ENCODE data around the gene RUNX3. TPM values are rescaled to one million over a fixed set of nuclear protein-coding genes. Genes with fewer than 3 reads are reported as not detected.

RUNX3 gene
- total and polyA plus RNA-seq, 2 donors (not counting 1 experiment from before 2014, with no cell fraction given), result 86.0 to 127 TPM

DNA sequence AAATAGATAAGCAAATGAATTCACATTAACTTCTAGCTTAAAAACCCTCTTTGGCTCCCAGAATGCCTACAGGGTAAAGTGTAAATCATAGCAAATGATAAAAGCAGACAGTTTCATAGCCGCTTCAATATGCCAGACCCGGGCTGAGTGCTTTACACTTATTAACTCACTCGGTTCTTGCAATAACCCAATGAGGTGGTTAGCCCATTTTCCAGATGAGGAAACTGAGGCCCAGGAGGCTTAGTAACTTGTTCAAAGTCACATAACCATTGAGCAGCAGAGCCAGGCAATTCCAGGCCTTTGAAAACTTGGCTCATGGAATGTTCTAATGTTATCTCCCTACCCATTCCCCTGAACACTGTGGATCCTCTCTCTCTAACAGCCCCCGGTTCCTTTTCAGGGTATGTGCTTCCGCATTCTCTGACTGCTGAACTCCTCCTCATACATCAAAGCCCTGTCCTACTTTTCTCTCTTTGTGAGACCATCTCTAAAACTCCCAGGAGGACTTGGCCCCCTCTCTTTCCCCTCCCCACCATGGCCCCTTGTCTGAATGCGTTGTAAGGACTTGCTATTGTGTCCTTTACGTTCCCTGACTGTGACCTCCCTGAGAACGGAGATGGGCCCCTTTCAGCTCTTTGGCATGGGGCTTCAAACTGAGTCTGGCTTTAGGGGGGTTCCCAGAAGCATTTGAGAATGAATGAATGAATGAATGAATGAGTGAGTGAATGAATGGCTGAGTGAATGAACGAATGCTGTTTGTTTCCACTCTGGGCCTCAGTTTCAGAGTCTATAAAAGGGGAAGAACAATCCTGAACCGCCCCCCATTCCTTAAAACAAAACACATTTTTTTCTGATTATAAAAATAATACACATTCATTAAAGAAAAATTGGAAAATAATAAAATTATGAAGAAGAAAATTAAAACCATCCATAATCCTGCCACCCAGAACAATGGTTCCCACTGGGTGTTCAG lies 15.6 kb upstream of the RUNX3 start:
- ChIA-PET CTCF (interaction anchor here (0.9 to 4.4 kb wide), 8 partner anchors 9 to 94 kb away, joined by 3 to 81 read pairs (median 10); partner anchors contain the start of gene RUNX3), POLR2A (no interaction called here)
- Mint-ChIP-seq H3K9me3 (ENCODE audit: insufficient read depth) (no peaks in the 10 kb centered on the region), H3K4me3 (no peak overlapping the region), H3K4me1 (peaks cover 30% of the 10 kb centered on the region), H3K27ac (no peak overlapping the region), H3K27me3 (no peaks in the 10 kb centered on the region)
- Histone ChIP-seq H3K27me3 (replicated peaks in 1 of 4; ENCODE audit: control extremely low read depth in 1 of 4, control insufficient read depth in 3 of 4, insufficient read depth in 4 of 4, low read length in 3 of 4) (no peaks in the 10 kb centered on the region), H3K27ac (ENCODE audit: low read length in 2 of 2) (no peak overlapping the region), H3K9me3 (ENCODE audit: control extremely low read depth in 1 of 3, control insufficient read depth in 2 of 3, insufficient read depth in 1 of 3, low read length in 2 of 3) (no peaks in the 10 kb centered on the region), H3K4me3 (ENCODE audit: control extremely low read depth in 1 of 5, extremely low read depth in 1 of 5, insufficient read depth in 1 of 5, low read depth in 2 of 5, low read length in 4 of 5) (no peak overlapping the region), H3K9ac (ENCODE audit: low read length) (no peak overlapping the region), H4K20me1 (ENCODE audit: control insufficient read depth, insufficient read depth, low read length, poor library complexity, severe bottlenecking) (no peaks in the 10 kb centered on the region), H3K79me2 (ENCODE audit: control insufficient read depth, insufficient read depth, low read length) (no peaks in the 10 kb centered on the region), H3K36me3 (replicated peaks in 1 of 2; ENCODE audit: control extremely low read depth in 1 of 2, control insufficient read depth in 1 of 2, extremely low read depth in 1 of 2, insufficient read depth in 2 of 2, low read length in 1 of 2) (peaks cover 0 to 2% of the 10 kb centered on the region in 2 experiments), H3K4me2 (replicated peaks; ENCODE audit: low read depth, low read length, poor library complexity, severe bottlenecking) (no peak overlapping the region), H2AFZ (ENCODE audit: insufficient read depth, low read depth, low read length, poor library complexity, severe bottlenecking) (no peak overlapping the region), H3K4me1 (ENCODE audit: control insufficient read depth in 2 of 2, insufficient read depth in 2 of 2, low read length in 2 of 2) (peaks cover 13 to 33% of the 10 kb centered on the region in 2 donors)
- DNase-seq (no peak), ATAC-seq (ENCODE audit: low read depth) (no peak)
- intact Hi-C loops (cut with micrococcal nuclease), result no loop called here
- TF ChIP-seq EZH2 (IDR thresholded peaks at IDR 0.05; ENCODE audit: borderline replicate concordance, insufficient read depth, low read depth, low read length, poor library complexity, severe bottlenecking), result no peak
- TF ChIP-seq, protein P1, sequence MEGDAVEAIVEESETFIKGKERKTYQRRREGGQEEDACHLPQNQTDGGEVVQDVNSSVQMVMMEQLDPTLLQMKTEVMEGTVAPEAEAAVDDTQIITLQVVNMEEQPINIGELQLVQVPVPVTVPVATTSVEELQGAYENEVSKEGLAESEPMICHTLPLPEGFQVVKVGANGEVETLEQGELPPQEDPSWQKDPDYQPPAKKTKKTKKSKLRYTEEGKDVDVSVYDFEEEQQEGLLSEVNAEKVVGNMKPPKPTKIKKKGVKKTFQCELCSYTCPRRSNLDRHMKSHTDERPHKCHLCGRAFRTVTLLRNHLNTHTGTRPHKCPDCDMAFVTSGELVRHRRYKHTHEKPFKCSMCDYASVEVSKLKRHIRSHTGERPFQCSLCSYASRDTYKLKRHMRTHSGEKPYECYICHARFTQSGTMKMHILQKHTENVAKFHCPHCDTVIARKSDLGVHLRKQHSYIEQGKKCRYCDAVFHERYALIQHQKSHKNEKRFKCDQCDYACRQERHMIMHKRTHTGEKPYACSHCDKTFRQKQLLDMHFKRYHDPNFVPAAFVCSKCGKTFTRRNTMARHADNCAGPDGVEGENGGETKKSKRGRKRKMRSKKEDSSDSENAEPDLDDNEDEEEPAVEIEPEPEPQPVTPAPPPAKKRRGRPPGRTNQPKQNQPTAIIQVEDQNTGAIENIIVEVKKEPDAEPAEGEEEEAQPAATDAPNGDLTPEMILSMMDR (IDR thresholded peaks at IDR 0.05), result no peak
- WGBS (ENCODE audit: insufficient coverage), result 98% methylated on average over 6 of the region's 10 CpGs

DNA sequence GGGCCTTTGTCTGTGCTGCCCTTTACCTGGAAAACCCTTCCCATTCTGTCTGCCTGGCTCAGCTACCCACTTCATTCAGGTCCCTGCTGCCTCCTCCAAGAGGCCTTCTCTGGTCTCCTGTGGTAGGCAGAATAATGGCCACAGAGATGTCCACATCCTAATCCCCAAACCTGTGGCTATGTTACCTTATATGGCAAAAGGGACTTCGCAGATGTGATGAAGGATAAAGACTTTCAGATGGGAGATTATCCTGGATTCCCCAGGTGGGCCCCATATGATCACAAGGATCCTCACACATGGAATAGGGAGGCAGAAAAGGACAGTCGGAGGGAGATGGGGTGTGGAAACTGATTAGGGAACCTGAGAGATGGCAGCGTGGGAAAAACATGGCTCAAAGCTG lies 14.2 kb upstream of the RUNX3 start:
- Histone ChIP-seq H3K4me3 (ENCODE audit: control extremely low read depth in 1 of 5, extremely low read depth in 1 of 5, insufficient read depth in 1 of 5, low read depth in 2 of 5, low read length in 4 of 5) (no peak overlapping the region), H3K27ac (ENCODE audit: low read length in 2 of 2) (no peak overlapping the region), H3K4me1 (ENCODE audit: control insufficient read depth in 2 of 2, insufficient read depth in 2 of 2, low read length in 2 of 2) (peaks cover 13 to 28% of the 10 kb centered on the region in 2 donors), H3K36me3 (replicated peaks in 1 of 2; ENCODE audit: control extremely low read depth in 1 of 2, control insufficient read depth in 1 of 2, extremely low read depth in 1 of 2, insufficient read depth in 2 of 2, low read length in 1 of 2) (peaks cover 0 to 2% of the 10 kb centered on the region in 2 experiments), H4K20me1 (ENCODE audit: control insufficient read depth, insufficient read depth, low read length, poor library complexity, severe bottlenecking) (no peaks in the 10 kb centered on the region), H2AFZ (ENCODE audit: insufficient read depth, low read depth, low read length, poor library complexity, severe bottlenecking) (no peak overlapping the region), H3K27me3 (replicated peaks in 1 of 4; ENCODE audit: control extremely low read depth in 1 of 4, control insufficient read depth in 3 of 4, insufficient read depth in 4 of 4, low read length in 3 of 4) (no peaks in the 10 kb centered on the region), H3K4me2 (replicated peaks; ENCODE audit: low read depth, low read length, poor library complexity, severe bottlenecking) (no peak overlapping the region), H3K9me3 (ENCODE audit: control extremely low read depth in 1 of 3, control insufficient read depth in 2 of 3, insufficient read depth in 1 of 3, low read length in 2 of 3) (no peaks in the 10 kb centered on the region), H3K9ac (ENCODE audit: low read length) (no peak overlapping the region), H3K79me2 (ENCODE audit: control insufficient read depth, insufficient read depth, low read length) (no peaks in the 10 kb centered on the region)
- no peaks in the 10 kb centered on the region for H3K9me3 Mint-ChIP-seq (ENCODE audit: insufficient read depth)
- ATAC-seq (ENCODE audit: low read depth), result no peak
- 100% methylated on average over 1 of the region's 3 CpGs for WGBS (ENCODE audit: insufficient coverage)
- H3K4me3 Mint-ChIP-seq, result no peak overlapping the region
- intact Hi-C loops (cut with micrococcal nuclease), result no loop called here
- no peak for DNase-seq
- peaks cover 27% of the 10 kb centered on the region for H3K4me1 Mint-ChIP-seq
- ChIA-PET POLR2A (interaction anchor here (0.6 kb wide), 1 partner anchor 1136 kb away, joined by 8 read pairs; no protein-coding TSS in a partner anchor), CTCF (interaction anchor here (1.1 kb wide), 1 partner anchor 95 kb away, joined by 3 read pairs; no protein-coding TSS in a partner anchor)
- TF ChIP-seq EZH2 (IDR thresholded peaks at IDR 0.05; ENCODE audit: borderline replicate concordance, insufficient read depth, low read depth, low read length, poor library complexity, severe bottlenecking), result no peak
- TF ChIP-seq, protein P1 (IDR thresholded peaks at IDR 0.05), result no peak
- no peak overlapping the region for H3K27ac Mint-ChIP-seq
- H3K27me3 Mint-ChIP-seq, result no peaks in the 10 kb centered on the region
